ENCODE measurements around the gene LAYN. TPM values are rescaled to one million over a fixed set of nuclear protein-coding genes. Genes with fewer than 3 reads are reported as not detected.

The LAYN gene
- total RNA-seq, 6 experiments from 2014 or later = 0.19 to 2.0 (median 0.59) TPM

GRCh38 chr11:111521135-111521534 is 19.4 kb upstream of the LAYN start:
- no peaks in the 10 kb centered on the region for H3K36me3 ChIP-seq
- no peak for TF ChIP-seq POLR2A (IDR thresholded peaks at IDR 0.05)
- H3K27ac ChIP-seq = no peak overlapping the region

GRCh38 chr11:111522426-111522825 is 18.1 kb upstream of the LAYN start:
- DNase-seq (no peak), ATAC-seq (no peak)
- Histone ChIP-seq H3K27ac (no peak overlapping the region), H3K36me3 (no peaks in the 10 kb centered on the region), H3K9me3 (no peaks in the 10 kb centered on the region), H3K27me3 (no peaks in the 10 kb centered on the region), H3K4me1 (no peaks in the 10 kb centered on the region), H3K4me3 (no peak overlapping the region)
- intact Hi-C loops (cut with DNase I) = no loop called here
- no peak for TF ChIP-seq POLR2A (IDR thresholded peaks at IDR 0.05)
- TF ChIP-seq CTCF (IDR thresholded peaks at IDR 0.05) = no peak
- WGBS (ENCODE audit: insufficient coverage, low coverage, low lambda C conversion rate, missing lambda C conversion rate) = 60% methylated on average over 5 of the region's 5 CpGs

More at GRCh38 chr11:111521135-111521534, 19.4 kb upstream of the LAYN start:
- DNase-seq (no peak), ATAC-seq (no peak)
- Histone ChIP-seq H3K4me1 (no peaks in the 10 kb centered on the region), H3K9me3 (no peaks in the 10 kb centered on the region), H3K4me3 (no peak overlapping the region), H3K27me3 (no peaks in the 10 kb centered on the region)
- WGBS (ENCODE audit: insufficient coverage, low coverage, low lambda C conversion rate, missing lambda C conversion rate) = 63% methylated on average over 2 of the region's 2 CpGs
- intact Hi-C loops (cut with DNase I) = no loop called here

- Histone ChIP-seq H3K4me3 (no peak overlapping the region), H3K27me3 (no peaks in the 10 kb centered on the region), H3K9me3 (no peaks in the 10 kb centered on the region), H3K4me1 (no peaks in the 10 kb centered on the region), H3K36me3 (no peaks in the 10 kb centered on the region), H3K27ac (no peak overlapping the region)
- WGBS (ENCODE audit: insufficient coverage, low coverage, low lambda C conversion rate, missing lambda C conversion rate) = 86% methylated on average over 2 of the region's 2 CpGs
- intact Hi-C loops (cut with DNase I) = no loop called here
- ATAC-seq = no peak
- no peak for TF ChIP-seq POLR2A (IDR thresholded peaks at IDR 0.05)
- no peak for TF ChIP-seq CTCF (IDR thresholded peaks at IDR 0.05)
- no peak for DNase-seq
Measured at GRCh38 chr11:111523343-111523742, 17.2 kb upstream of the LAYN start.

- H3K9me3 ChIP-seq = no peaks in the 10 kb centered on the region
- intact Hi-C loops (cut with DNase I) = no loop called here
- DNase-seq (no peak), ATAC-seq (no peak)
- no peaks in the 10 kb centered on the region for H3K4me1 ChIP-seq
- H3K27me3 ChIP-seq = no peaks in the 10 kb centered on the region
- TF ChIP-seq CTCF (IDR thresholded peaks at IDR 0.05) (no peak), POLR2A (IDR thresholded peaks at IDR 0.05) (no peak)
- 21% methylated on average over 1 of the region's 1 CpG for WGBS (ENCODE audit: insufficient coverage, low coverage, low lambda C conversion rate, missing lambda C conversion rate)
- H3K27ac ChIP-seq = no peak overlapping the region
- no peaks in the 10 kb centered on the region for H3K36me3 ChIP-seq
- H3K4me3 ChIP-seq = no peak overlapping the region
Measured at GRCh38 chr11:111524056-111524455, 16.5 kb upstream of the LAYN start.

GRCh38 chr11:111525456-111525855 is 15.1 kb upstream of the LAYN start:
- Histone ChIP-seq H3K36me3 (no peaks in the 10 kb centered on the region), H3K9me3 (no peaks in the 10 kb centered on the region), H3K4me3 (no peak overlapping the region), H3K27me3 (no peaks in the 10 kb centered on the region), H3K4me1 (no peaks in the 10 kb centered on the region), H3K27ac (no peak overlapping the region)
- intact Hi-C loops (cut with DNase I) = no loop called here
- 92% methylated on average over 1 of the region's 1 CpG for WGBS (ENCODE audit: insufficient coverage, low coverage, low lambda C conversion rate, missing lambda C conversion rate)
- no peak for ATAC-seq
- TF ChIP-seq CTCF (IDR thresholded peaks at IDR 0.05) (no peak), POLR2A (IDR thresholded peaks at IDR 0.05) (no peak)
- no peak for DNase-seq
